GM12878 (cell line): ENCODE data around the gene TIMM9. TPM values are rescaled to one million over a fixed set of nuclear protein-coding genes. Genes with fewer than 3 reads are reported as not detected.
A peak's percentile ranks its signal among the peaks of the same experiment; 100 is the strongest.

Experiments
- BACH1 ChIP-seq: fragments of 450-650 bp; IDR thresholded peaks from 2 replicates; pipeline ENCODE4 v1.6.1; 2017; ENCODE audit warnings: mild to moderate bottlenecking, borderline replicate concordance
- HCFC1 ChIP-seq: fragments of 150-350 bp; IDR thresholded peaks from 2 replicates; pipeline ENCODE4 v1.6.1; 2014; ENCODE audit warnings: low read length
- IKZF1 ChIP-seq: fragments of 450-650 bp; conservative IDR thresholded peaks from 2 replicates; pipeline ENCODE4 v1.6.1; 2017; ENCODE audit warnings: antibody characterized with exemption, mild to moderate bottlenecking
- MXI1 ChIP-seq: fragments of 150-350 bp; IDR thresholded peaks from 2 replicates; pipeline ENCODE4 v1.6.1; 2011; ENCODE audit warnings: low read depth, mild to moderate bottlenecking, inconsistent platforms, low read length, improper control_type of control experiment
- PML ChIP-seq: IDR thresholded peaks from 2 replicates; pipeline ENCODE4 v1.6.1; 2012; ENCODE audit warnings: low read length, inconsistent platforms
- POU2F2 ChIP-seq: IDR thresholded peaks from 3 replicates; pipeline ENCODE4 v1.6.1; 2011; ENCODE audit warnings: low read depth, mild to moderate bottlenecking, low read length, borderline replicate concordance
- TBL1XR1 ChIP-seq: IDR thresholded peaks from 2 replicates; pipeline ENCODE4 v1.6.1; 2012; ENCODE audit warnings: low read depth, low read length, improper control_type of control experiment
- ZNF207 ChIP-seq: fragments of 450-650 bp; IDR thresholded peaks from 2 replicates; pipeline ENCODE4 v1.6.1; 2014; ENCODE audit warnings: antibody characterized with exemption, mild to moderate bottlenecking, borderline replicate concordance
- polyA plus RNA-seq, 11 experiments: library from polyadenylated mRNA; depleted of rRNA in 4 of 11; unstranded in 6 of 11; stranded (reverse) in 5 of 11; fragments of >200 nt; fragmentation: Nextera tagmentation in 4 of 11; fragmentation: Illumina TruSeq in 1 of 11; extraction: Ambion mirVana in 4 of 11; extraction: Trizol in 1 of 11; gene quantifications; 1 replicate in 1 of 11; 2 replicates in 10 of 11; pipeline versions ENCODE4 v1.2.1 to v1.2.3, GENCODE V29; 2011 to 2016; ENCODE audit warnings: inconsistent platforms in 2 of 11, missing spikeins in 2 of 11, low read depth in 1 of 11
- total RNA-seq, 4 experiments: library from RNA; depleted of rRNA in 3 of 4; stranded (reverse); fragments of >200 nt in 3 of 4; fragmentation: Illumina TruSeq in 1 of 4; extraction: Trizol in 1 of 4; gene quantifications; 2 replicates each; pipeline versions ENCODE4 v1.2.1 to v1.2.3, GENCODE V29; 2013 to 2021
- TF ChIP-seq, protein P1 (sequence below): fragments of 450-650 bp; formaldehyde crosslinking; IDR thresholded peaks from 2 replicates; pipeline ENCODE4 v1.4.0; 2020; ENCODE audit warnings: mild to moderate bottlenecking, moderate library complexity
- TF ChIP-seq, protein P2 (sequence below): fragments of 450-650 bp; IDR thresholded peaks from 2 replicates; pipeline ENCODE4 v1.6.1; 2016; ENCODE audit warnings: mild to moderate bottlenecking
- TF ChIP-seq, protein P3 (sequence below): fragments of 450-650 bp; IDR thresholded peaks from 2 replicates; pipeline ENCODE4 v1.6.1; 2016; ENCODE audit warnings: mild to moderate bottlenecking
- TF ChIP-seq, protein P4 (sequence below): fragments of 150-350 bp; IDR thresholded peaks from 2 replicates; pipeline ENCODE4 v1.6.1; 2016; ENCODE audit warnings: low read depth, low read length

Gene TIMM9
- total and polyA plus RNA-seq, 10 of the 15 experiments (the other 5 are each of a cell fraction or from before 2014, with no cell fraction given) = 36.6 to 116 (median 62.0) TPM

DNA sequence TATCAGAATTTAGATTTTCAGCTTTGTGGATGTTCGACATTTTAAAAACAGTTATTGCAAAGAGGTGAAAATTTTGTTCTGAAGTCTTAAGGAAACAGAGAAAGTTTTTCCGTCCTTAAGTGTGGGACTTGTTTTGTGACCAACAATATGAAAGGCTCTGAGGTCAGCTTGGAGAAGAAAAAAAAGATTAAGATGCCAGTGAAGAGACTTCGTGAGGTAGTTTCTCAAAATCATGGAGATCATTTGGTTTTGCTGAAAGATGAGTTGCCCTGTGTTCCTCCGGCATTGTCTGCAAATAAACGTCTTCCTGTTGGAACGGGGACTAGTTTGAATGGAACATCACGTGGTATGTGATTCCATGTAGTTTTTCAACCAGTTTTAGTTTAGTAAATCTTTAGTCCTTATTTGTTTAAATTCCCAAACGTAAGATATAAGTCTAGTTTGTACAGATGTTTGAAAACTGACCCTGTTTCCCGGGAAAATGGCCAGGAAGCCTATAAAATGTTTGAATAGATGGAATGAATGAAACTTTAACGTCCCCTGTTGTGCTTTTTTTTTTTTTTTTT lies 870 bp upstream of the TIMM9 start (continued):
- TF ChIP-seq, protein P1, sequence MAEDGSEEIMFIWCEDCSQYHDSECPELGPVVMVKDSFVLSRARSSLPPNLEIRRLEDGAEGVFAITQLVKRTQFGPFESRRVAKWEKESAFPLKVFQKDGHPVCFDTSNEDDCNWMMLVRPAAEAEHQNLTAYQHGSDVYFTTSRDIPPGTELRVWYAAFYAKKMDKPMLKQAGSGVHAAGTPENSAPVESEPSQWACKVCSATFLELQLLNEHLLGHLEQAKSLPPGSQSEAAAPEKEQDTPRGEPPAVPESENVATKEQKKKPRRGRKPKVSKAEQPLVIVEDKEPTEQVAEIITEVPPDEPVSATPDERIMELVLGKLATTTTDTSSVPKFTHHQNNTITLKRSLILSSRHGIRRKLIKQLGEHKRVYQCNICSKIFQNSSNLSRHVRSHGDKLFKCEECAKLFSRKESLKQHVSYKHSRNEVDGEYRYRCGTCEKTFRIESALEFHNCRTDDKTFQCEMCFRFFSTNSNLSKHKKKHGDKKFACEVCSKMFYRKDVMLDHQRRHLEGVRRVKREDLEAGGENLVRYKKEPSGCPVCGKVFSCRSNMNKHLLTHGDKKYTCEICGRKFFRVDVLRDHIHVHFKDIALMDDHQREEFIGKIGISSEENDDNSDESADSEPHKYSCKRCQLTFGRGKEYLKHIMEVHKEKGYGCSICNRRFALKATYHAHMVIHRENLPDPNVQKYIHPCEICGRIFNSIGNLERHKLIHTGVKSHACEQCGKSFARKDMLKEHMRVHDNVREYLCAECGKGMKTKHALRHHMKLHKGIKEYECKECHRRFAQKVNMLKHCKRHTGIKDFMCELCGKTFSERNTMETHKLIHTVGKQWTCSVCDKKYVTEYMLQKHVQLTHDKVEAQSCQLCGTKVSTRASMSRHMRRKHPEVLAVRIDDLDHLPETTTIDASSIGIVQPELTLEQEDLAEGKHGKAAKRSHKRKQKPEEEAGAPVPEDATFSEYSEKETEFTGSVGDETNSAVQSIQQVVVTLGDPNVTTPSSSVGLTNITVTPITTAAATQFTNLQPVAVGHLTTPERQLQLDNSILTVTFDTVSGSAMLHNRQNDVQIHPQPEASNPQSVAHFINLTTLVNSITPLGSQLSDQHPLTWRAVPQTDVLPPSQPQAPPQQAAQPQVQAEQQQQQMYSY = no peak
- TF ChIP-seq MXI1 (no peak), ZNF207 (no peak), BACH1 (no peak), TBL1XR1 (0 out of 2 replicates have a peak, but pooled peaks have one; percentile 9), POU2F2 (no peak), IKZF1 (no peak), HCFC1 (no peak), PML (0 out of 2 replicates have a peak, but pooled peaks have one; percentile 6)
- TF ChIP-seq, protein P2, sequence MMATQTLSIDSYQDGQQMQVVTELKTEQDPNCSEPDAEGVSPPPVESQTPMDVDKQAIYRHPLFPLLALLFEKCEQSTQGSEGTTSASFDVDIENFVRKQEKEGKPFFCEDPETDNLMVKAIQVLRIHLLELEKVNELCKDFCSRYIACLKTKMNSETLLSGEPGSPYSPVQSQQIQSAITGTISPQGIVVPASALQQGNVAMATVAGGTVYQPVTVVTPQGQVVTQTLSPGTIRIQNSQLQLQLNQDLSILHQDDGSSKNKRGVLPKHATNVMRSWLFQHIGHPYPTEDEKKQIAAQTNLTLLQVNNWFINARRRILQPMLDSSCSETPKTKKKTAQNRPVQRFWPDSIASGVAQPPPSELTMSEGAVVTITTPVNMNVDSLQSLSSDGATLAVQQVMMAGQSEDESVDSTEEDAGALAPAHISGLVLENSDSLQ = no peak
- TF ChIP-seq, protein P3, sequence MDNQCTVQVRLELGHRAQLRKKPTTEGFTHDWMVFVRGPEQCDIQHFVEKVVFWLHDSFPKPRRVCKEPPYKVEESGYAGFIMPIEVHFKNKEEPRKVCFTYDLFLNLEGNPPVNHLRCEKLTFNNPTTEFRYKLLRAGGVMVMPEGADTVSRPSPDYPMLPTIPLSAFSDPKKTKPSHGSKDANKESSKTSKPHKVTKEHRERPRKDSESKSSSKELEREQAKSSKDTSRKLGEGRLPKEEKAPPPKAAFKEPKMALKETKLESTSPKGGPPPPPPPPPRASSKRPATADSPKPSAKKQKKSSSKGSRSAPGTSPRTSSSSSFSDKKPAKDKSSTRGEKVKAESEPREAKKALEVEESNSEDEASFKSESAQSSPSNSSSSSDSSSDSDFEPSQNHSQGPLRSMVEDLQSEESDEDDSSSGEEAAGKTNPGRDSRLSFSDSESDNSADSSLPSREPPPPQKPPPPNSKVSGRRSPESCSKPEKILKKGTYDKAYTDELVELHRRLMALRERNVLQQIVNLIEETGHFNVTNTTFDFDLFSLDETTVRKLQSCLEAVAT = no peak
- TF ChIP-seq, protein P4, sequence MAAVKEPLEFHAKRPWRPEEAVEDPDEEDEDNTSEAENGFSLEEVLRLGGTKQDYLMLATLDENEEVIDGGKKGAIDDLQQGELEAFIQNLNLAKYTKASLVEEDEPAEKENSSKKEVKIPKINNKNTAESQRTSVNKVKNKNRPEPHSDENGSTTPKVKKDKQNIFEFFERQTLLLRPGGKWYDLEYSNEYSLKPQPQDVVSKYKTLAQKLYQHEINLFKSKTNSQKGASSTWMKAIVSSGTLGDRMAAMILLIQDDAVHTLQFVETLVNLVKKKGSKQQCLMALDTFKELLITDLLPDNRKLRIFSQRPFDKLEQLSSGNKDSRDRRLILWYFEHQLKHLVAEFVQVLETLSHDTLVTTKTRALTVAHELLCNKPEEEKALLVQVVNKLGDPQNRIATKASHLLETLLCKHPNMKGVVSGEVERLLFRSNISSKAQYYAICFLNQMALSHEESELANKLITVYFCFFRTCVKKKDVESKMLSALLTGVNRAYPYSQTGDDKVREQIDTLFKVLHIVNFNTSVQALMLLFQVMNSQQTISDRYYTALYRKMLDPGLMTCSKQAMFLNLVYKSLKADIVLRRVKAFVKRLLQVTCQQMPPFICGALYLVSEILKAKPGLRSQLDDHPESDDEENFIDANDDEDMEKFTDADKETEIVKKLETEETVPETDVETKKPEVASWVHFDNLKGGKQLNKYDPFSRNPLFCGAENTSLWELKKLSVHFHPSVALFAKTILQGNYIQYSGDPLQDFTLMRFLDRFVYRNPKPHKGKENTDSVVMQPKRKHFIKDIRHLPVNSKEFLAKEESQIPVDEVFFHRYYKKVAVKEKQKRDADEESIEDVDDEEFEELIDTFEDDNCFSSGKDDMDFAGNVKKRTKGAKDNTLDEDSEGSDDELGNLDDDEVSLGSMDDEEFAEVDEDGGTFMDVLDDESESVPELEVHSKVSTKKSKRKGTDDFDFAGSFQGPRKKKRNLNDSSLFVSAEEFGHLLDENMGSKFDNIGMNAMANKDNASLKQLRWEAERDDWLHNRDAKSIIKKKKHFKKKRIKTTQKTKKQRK = no peak
